ENCODE data around the gene PRKN.

- TF ChIP-seq, protein P1, sequence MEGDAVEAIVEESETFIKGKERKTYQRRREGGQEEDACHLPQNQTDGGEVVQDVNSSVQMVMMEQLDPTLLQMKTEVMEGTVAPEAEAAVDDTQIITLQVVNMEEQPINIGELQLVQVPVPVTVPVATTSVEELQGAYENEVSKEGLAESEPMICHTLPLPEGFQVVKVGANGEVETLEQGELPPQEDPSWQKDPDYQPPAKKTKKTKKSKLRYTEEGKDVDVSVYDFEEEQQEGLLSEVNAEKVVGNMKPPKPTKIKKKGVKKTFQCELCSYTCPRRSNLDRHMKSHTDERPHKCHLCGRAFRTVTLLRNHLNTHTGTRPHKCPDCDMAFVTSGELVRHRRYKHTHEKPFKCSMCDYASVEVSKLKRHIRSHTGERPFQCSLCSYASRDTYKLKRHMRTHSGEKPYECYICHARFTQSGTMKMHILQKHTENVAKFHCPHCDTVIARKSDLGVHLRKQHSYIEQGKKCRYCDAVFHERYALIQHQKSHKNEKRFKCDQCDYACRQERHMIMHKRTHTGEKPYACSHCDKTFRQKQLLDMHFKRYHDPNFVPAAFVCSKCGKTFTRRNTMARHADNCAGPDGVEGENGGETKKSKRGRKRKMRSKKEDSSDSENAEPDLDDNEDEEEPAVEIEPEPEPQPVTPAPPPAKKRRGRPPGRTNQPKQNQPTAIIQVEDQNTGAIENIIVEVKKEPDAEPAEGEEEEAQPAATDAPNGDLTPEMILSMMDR (IDR thresholded peaks at IDR 0.05; ENCODE audit: low read length) = no peak
- no peak for TF ChIP-seq EZH2 (IDR thresholded peaks at IDR 0.05; ENCODE audit: borderline replicate concordance, low read length)
Observed at GRCh38 chr6:161676586-161676985, 1051.0 kb downstream of the PRKN start.

All from OCI-LY1 (cell line).